ENCODE measurements around the gene SDK1. TPM values are rescaled to one million over a fixed set of nuclear protein-coding genes. Genes with fewer than 3 reads are reported as not detected.
"Not testable (repeated sequence)": the region's sequence is repeated elsewhere in the genome, so short reads cannot be mapped to it uniquely, and the experiment has no call there.

SDK1 gene
- total RNA-seq, 2 donors from 2014 or later: 3.1 to 3.6 TPM

GRCh38 chr7:4299431-4299830 lies 998.4 kb downstream of the SDK1 start:
- no peaks in the 10 kb centered on the region for H3K27me3 ChIP-seq
- H3K4me1 ChIP-seq: no peaks in the 10 kb centered on the region
- H3K9me3 ChIP-seq: no peaks in the 10 kb centered on the region
- TF ChIP-seq, protein P1, sequence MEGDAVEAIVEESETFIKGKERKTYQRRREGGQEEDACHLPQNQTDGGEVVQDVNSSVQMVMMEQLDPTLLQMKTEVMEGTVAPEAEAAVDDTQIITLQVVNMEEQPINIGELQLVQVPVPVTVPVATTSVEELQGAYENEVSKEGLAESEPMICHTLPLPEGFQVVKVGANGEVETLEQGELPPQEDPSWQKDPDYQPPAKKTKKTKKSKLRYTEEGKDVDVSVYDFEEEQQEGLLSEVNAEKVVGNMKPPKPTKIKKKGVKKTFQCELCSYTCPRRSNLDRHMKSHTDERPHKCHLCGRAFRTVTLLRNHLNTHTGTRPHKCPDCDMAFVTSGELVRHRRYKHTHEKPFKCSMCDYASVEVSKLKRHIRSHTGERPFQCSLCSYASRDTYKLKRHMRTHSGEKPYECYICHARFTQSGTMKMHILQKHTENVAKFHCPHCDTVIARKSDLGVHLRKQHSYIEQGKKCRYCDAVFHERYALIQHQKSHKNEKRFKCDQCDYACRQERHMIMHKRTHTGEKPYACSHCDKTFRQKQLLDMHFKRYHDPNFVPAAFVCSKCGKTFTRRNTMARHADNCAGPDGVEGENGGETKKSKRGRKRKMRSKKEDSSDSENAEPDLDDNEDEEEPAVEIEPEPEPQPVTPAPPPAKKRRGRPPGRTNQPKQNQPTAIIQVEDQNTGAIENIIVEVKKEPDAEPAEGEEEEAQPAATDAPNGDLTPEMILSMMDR (IDR thresholded peaks at IDR 0.05): no peak
- no peaks in the 10 kb centered on the region for H3K36me3 ChIP-seq
- H3K27ac ChIP-seq: no peak overlapping the region
- peak; percentile 32 for DNase-seq (ENCODE audit: low spot score)
- H3K4me3 ChIP-seq: no peak overlapping the region

DNA sequence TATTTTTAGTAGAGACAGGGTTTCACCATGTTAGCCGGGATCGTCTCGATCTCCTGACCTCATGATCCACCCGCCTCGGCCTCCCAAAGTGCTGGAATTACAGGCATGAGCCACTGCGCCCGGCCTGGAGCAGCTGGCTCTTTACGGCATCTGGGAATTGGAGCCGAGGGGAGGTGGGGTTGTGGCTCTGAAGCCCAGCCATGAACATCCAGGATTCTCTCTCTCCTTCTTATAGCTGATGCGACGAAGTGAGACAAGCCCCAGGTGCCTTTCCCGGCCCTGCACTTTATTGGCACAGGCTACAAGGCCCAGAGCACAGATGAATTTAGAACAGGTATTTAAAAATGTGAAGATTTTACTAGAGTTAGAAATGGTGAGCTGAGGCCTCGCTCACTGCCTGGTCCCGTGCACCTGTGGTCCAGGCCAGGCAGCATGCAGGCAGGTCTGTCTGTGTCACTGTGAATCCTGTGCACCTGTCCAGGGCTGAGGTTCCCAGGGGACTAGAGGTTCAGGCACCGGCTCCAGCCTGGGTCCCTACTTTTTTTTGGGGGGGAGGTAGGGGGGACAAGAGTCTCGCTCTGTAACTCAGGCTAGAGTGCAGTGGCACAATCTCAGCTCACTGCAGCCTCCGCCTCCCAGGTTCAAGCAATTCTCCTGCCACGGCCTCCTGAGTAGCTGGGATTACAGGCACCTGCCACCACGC lies 1001.3 kb downstream of the SDK1 start:
- DNase-seq (ENCODE audit: low spot score): peak; percentile 30
- H3K4me1 ChIP-seq: no peaks in the 10 kb centered on the region
- TF ChIP-seq, protein P1 (IDR thresholded peaks at IDR 0.05): no peak
- H3K27me3 ChIP-seq: no peaks in the 10 kb centered on the region
- H3K4me3 ChIP-seq: no peak overlapping the region
- no peak overlapping the region for H3K27ac ChIP-seq
- H3K9me3 ChIP-seq: no peaks in the 10 kb centered on the region
- no peaks in the 10 kb centered on the region for H3K36me3 ChIP-seq

GRCh38 chr7:4307316-4308204 lies 1006.5 kb downstream of the SDK1 start:
- Histone ChIP-seq H3K27me3 (no peaks in the 10 kb centered on the region), H3K4me3 (no peak overlapping the region)
- TF ChIP-seq, protein P1 (IDR thresholded peaks at IDR 0.05): no peak

DNA sequence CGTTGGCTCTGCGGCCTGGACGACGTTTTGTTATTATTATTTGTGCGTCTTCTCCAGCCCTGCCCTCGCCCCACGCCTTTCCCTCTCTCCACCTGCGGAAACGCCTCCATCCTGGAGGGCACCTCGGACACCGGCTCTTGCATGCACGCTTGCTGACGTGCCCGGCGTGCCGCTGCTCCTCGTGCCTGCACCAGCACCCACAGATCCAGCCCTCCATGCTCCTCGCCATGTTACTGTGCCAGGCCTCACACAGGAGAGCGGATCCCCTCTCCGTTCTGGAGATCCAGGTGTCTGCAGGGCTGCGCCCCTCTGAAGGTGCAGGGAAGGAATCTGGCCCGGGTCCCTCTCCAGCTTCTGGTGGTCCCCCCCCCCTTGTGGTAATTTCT lies 1007.1 kb downstream of the SDK1 start:
- Histone ChIP-seq H3K36me3 (no peaks in the 10 kb centered on the region), H3K27me3 (no peaks in the 10 kb centered on the region), H3K27ac (no peak overlapping the region), H3K4me3 (no peak overlapping the region), H3K4me1 (no peaks in the 10 kb centered on the region), H3K9me3 (no peaks in the 10 kb centered on the region)
- TF ChIP-seq, protein P1 (IDR thresholded peaks at IDR 0.05): no peak
- DNase-seq (ENCODE audit: low spot score): peak; percentile 51

More at GRCh38 chr7:4307316-4308204, 1006.5 kb downstream of the SDK1 start:
- no peaks in the 10 kb centered on the region for H3K9me3 ChIP-seq
- no peaks in the 10 kb centered on the region for H3K4me1 ChIP-seq
- no peaks in the 10 kb centered on the region for H3K36me3 ChIP-seq
- DNase-seq (ENCODE audit: low spot score): no peak
- no peak overlapping the region for H3K27ac ChIP-seq

DNA sequence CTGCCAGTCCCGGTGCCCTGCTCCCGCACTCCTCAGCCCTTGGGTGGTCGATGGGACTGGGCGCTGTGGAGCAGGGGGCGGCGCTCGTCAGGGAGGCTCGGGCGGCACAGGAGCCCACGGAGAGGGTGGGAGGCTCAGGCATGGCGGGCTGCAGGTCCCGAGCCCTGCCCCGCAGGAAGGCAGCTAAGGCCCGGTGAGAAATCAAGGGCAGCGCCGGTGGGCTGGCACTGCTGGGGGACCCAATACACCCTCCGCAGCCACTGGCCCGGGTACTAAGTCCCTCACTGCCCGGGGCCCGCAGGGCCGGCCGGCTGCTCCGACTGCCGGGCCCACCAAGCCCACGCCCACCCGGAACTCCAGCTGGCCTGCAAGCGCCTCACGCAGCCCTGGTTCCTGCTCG lies 1012.9 kb downstream of the SDK1 start:
- not testable (repeated sequence) for H3K27ac ChIP-seq, H3K36me3 ChIP-seq
- DNase-seq (ENCODE audit: low spot score): peak; percentile 28

DNA sequence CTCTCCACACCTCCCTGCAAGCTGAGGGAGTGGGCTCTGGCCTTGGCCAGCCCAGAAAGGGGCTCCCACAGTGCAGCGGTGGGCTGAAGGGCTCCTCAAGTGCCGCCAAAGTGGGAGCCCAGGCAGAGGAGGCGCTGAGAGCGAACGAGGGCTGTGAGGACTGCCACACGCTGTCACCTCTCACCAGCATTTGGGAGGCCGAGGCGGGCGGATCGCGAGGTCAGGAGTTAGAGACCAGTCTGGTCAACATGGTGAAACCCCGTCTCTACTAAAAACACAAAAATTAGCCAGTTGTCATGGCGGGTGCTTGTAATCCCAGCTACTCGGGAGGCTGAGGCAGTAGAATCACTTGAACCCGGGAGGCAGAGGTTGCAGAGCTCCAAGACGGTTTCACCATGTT lies 1013.3 kb downstream of the SDK1 start:
- not testable (repeated sequence) for H3K4me3 ChIP-seq, H3K36me3 ChIP-seq, H3K9me3 ChIP-seq, H3K27me3 ChIP-seq, H3K27ac ChIP-seq, H3K4me1 ChIP-seq
- DNase-seq (ENCODE audit: low spot score): peak; percentile 26

More for the DNA sequence above, 1012.9 kb downstream of the SDK1 start:
- not testable (repeated sequence) for H3K9me3 ChIP-seq, H3K4me1 ChIP-seq, H3K4me3 ChIP-seq, H3K27me3 ChIP-seq

Measured in right atrium auricular region (tissue), 2 donors.